DMS153 (cell line): ENCODE measurements around the gene LYPLA2.
"Not testable (repeated sequence)": the region's sequence is repeated elsewhere in the genome, so short reads cannot be mapped to it uniquely, and the experiment has no call there.

Experiments used
- DNase-seq: peaks from one replicate; lab custom pipeline; 2025; lab: John Stamatoyannopoulos, UW

LYPLA2 gene

GRCh38 chr1:23779826-23780371 lies 11.0 kb upstream of the LYPLA2 start:
- no peak for DNase-seq

GRCh38 chr1:23783141-23783540 lies 7.8 kb upstream of the LYPLA2 start:
- not testable (repeated sequence) for DNase-seq

GRCh38 chr1:23784846-23785245 lies 6.1 kb upstream of the LYPLA2 start:
- no peak for DNase-seq

- no peak for DNase-seq
Observed at GRCh38 chr1:23787701-23788100, 3.2 kb upstream of the LYPLA2 start.

GRCh38 chr1:23788695-23789094 lies 2.2 kb upstream of the LYPLA2 start:
- DNase-seq, result no peak

- no peak for DNase-seq
Observed at GRCh38 chr1:23791516-23792047, 637 bp downstream of the LYPLA2 start.

GRCh38 chr1:23792151-23792945 lies 1.4 kb downstream of the LYPLA2 start:
- no peak for DNase-seq

- DNase-seq, result no peak
Observed at GRCh38 chr1:23793018-23793781, 2.3 kb downstream of the LYPLA2 start.

GRCh38 chr1:23793861-23794731 lies 3.2 kb downstream of the LYPLA2 start:
- no peak for DNase-seq

- not testable (repeated sequence) for DNase-seq
Observed at GRCh38 chr1:23794732-23795182, 3.8 kb downstream of the LYPLA2 start.

- DNase-seq, result no peak
Observed at GRCh38 chr1:23795676-23796465, 4.9 kb downstream of the LYPLA2 start.

- no peak for DNase-seq
Observed at GRCh38 chr1:23796466-23797271, 5.7 kb downstream of the LYPLA2 start.

GRCh38 chr1:23797478-23798448 lies 6.8 kb downstream of the LYPLA2 start:
- no peak for DNase-seq

GRCh38 chr1:23798662-23799142 lies 7.8 kb downstream of the LYPLA2 start:
- DNase-seq, result no peak

- no peak for DNase-seq
Observed at GRCh38 chr1:23799255-23799569, 8.3 kb downstream of the LYPLA2 start.

- DNase-seq, result no peak
Observed at GRCh38 chr1:23799570-23800399, 8.8 kb downstream of the LYPLA2 start.

GRCh38 chr1:23800400-23801337 lies 9.7 kb downstream of the LYPLA2 start, which contains the start of gene GALE:
Gene GALE (minus strand): TSS chr1:23800754. CDS start chr1:23799007, 1,747 bp downstream.
- DNase-seq, result peak; percentile 85
